GM21723 (cell line): ENCODE data around the gene AURKB.
"Not testable (repeated sequence)": the region's sequence is repeated elsewhere in the genome, so short reads cannot be mapped to it uniquely, and the experiment has no call there.

Experiments used
- ATAC-seq: cut with Tn5 transposase; IDR thresholded peaks from one replicate; pipeline ENCODE4 v1.9.1; 2021; ENCODE audit warnings: mild to moderate bottlenecking, moderate library complexity; ENCODE audit not compliant: unreplicated experiment

Gene AURKB

DNA sequence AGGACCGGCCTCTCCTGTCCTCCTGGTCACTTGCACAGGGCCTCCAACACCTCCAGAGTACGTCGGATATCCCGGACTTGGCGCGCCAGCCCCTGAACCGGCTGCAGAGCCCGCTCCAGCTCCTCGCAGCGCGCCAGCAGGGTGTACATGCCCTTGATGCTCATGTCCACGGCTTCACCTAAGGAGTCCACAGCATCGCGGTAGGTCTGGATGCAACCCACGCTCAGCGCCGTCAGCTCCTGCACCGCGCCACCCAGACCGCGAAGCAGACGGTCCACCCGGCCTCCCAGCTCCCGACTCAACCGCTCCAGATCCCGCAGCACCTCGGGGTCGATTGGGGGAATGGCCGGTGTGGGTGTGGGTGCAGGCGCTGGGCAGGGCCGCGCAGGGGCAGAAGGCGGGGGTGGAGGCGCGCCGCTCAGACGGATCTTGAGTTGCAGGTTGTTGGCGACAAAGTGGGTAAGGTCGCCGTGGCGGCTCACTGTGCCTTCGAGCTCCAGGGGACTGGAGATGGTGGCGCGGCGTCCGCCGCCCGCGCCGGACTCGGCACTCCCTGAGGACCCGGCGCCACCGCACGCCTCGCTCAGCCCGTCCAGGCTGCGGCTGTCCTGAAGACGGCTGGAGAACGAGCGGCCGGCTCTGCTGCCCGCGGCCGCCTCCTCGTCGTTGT is 21.2 kb downstream of the AURKB start:
- peak; percentile 1 for ATAC-seq

DNA sequence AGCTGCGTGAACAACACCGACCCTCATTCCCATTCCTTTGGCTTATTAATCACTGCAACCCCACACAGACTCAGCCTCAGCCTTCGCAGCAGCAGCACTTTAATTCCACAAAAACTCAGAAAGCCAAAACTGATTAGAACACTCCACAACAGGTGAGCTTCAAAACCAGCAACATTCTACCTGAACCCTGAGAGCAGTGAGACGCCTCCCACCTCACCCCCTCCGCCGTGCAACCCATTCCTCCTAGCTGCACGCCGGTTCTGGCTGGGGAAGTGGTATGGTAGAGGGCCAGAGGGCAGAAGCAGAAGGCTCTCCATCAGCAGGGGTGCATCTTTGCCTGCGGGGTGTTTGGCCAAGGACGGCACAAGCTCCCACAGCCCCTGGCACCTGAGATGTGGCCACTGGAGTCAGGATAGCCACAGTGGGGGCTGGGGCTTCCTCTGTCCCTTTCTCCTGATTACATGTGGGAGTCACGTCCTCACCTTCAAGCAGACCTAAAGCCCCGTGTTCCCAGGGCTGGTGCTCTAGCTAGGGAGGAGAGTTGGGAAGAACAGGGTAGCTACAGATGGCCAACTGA is 22.0 kb downstream of the AURKB start:
- ATAC-seq = no peak

DNA sequence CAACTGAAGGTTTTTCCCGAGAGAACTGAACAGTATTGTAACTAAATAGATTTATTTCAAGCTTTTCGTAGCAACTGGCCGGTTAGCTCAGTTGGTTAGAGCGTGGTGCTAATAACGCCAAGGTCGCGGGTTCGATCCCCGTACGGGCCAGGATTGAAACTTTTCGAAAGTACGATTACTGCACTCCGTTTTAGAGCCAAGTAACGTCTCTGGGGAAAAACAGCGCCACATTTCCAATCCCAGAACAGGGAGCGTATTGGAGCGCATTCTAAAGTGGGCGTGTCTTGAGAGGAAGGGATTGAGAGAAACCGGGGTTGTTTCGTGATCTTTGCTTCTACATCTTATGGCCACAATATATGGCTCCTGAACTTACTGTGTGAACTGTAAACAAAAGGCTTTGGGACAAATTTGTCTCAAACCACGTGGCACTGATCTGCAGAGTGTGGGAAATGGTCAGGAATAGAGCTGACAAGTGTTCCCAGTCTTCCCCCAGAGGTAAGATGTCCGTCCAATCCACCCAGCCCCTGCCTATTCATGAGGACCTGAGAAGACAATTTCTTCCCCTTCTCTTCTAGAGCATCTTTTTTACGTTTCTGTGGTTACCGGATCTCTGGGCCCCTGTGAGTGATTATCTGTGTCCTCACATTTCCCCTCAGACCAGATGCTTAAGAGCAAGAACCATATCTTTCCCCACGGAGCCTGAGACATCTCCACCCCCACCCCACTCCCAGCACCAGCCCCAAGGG is 22.7 kb downstream of the AURKB start:
- ATAC-seq = peak; percentile 9

DNA sequence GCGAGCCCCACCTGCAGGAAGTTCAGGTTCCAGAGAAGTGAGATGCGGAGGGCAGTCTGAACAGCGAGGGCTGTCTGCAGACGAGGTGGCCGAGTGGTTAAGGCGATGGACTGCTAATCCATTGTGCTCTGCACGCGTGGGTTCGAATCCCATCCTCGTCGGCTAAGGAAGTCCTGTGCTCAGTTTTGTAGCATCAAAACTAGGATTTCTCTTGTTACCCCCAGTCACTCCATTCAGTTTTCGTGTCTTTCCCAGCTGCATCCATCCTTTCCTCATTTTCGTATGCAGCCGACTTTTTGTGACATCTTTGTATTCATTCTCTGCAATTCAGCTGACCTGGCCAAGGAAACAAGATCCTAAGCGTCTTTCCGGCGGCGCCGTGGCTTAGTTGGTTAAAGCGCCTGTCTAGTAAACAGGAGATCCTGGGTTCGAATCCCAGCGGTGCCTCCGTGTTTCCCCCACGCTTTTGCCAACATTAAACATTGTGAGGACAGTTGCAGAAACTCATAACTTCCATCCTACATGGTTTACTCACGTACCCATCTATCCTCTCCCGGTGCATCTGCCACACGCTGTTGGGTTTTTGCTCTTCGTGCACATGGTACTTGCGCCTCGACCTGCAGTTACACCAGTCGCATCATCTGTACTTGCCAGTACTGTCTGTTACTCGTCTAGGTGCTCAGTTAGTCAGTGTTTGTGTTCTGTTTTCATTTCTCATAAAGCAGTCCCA is 23.4 kb downstream of the AURKB start:
- peak; percentile 36 for ATAC-seq

DNA sequence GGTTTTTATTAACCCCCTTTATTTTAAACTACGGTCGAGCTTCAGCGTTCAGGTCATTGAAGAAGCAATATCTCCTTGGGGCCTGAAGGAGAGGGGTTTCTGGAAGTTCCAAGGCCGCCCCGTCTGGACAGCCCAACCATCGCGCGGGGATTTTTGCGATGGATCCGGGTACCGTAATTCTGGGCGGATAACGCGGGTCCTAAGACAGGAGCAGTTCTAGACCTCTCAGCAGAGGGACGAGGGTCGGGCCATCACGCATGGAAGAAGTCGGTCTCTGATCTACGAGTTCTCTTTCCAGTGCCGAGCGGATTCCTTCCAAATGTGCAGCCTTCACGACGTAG is 24.0 kb downstream of the AURKB start:
- no peak for ATAC-seq

DNA sequence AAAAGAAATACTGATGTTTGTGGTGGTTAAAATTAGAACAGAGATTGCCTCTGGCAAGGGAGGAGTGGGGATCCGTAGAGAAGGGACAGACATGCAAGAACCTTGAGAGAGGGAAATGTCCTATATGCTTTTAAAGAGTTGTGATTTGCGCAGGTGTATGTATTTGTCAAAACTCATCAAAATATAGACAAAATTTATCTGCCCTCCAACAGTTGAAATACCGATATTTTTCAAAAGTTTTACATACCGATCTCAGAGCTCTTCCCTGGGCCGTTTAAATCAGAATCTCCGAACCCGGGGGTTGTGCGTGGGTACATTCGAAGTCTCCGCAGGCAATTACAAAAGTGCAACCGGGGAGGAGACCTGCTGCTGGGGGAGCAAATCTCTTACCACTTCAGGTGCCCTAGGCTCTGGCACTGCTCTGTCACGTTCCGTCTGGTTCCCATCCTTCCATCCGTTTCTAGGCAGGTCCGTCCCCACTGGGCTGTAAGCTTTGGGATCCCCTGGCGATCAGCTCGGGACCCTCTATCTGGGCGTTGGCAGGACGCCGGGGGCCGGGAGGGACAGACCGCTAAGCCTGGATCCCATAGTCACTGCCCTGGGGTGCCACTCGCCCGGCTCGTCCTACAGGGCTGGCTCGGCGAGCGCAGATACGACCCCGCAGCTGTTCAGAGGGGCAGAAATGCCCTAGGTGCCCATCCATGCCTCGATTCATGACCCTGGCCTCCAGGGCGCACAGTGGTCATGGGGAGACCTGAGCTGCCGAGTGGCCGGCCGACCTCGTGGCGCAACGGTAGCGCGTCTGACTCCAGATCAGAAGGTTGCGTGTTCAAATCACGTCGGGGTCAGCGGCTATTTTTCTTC is 24.6 kb downstream of the AURKB start:
- peak; percentile 23 for ATAC-seq

DNA sequence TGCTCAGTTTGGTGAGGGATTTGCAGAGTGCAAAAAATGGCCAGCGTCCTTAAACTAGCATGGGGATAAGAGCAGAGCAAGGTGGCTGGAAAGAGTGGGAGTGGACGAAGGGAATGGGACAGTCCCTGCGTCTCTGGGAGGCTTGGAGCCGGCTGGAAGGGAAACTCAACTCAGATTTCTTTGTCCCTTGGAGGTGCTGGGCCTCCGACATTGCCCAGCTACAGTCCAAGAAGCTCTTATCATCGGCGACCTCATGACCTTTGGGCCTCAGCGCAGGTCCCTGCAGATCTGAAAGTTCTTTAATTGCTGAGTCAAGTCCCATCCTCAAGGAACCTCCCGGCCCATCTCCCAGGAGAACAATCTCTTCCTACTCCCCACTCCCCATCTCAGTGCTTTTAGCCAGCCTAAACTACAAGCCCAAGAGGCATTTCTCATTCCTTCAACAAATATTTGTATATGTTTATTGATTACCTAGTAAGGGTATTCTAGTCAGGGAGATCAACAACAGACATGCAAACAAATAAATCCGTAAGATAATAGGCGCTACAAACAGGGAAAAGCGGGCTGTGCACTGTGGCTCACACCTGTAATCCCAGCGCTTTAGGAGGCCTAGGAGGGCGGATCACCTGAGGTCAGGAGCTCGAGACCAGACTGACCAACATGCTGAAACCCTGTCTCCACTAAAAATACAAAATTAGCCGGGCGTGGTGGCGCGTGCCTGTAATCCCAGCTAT is 33.2 kb downstream of the AURKB start:
- no peak for ATAC-seq

DNA sequence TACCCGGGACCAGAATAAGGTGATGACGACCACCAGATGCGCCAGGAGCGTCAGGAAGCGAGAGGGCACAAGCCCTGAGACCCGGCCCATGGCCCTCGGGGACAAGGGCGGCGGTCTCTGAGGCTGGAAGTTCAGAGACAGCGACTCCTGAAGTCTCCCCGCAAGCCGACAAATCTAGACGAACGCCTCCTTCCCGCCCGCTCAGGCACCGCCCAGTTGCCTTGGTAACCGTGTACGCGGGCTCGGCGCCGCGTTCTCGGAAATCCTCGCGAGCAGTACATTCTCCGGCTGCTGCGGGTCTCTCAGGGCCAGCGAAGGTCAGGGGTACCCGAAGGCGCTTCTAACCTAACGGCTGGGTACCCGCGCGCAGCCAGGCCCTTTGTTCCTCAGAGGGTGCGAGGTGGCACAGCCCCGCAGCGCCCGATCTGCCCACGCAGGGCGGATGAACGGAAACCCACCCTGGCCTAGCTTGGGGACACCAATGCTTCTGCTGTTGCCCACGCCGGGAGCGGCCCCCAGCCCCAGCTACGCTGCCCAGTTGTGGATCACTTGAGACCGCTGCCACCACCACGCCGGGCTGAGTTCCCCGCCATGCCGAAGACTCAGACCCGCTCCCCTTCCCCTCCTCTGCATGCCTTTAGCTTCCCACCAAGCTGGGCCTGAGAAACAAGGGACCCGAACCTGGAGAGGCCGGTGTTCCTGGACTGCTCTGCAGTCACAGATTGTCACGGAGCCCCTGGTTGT is 34.0 kb downstream of the AURKB start, which contains the start of gene TMEM107:
Gene TMEM107 (minus strand): TSS at position 184 of the 744 bp plus-strand sequence. CDS start 94 bp downstream, at position 90.
- ATAC-seq = peak; percentile 55

DNA sequence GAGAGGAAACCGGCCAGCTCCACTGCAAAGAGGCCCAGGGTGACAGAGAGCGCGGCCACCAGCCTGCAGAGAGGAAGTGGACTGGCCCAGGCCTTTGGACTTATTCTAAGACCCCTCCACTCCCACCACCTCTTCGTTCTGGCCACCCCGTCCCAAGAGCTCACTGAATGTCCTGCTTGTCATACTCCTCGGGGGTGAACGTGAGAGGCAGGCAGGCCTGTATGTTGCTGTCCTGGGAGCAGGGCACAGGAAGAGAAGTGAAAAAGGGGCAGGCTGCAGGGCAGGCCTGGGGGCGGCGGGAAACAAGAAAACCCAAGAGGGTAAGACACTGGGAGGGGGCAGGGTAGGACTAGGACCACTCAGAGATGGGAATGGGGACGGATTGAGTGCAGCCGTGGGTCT is 34.6 kb downstream of the AURKB start:
- peak; percentile 7 for ATAC-seq

DNA sequence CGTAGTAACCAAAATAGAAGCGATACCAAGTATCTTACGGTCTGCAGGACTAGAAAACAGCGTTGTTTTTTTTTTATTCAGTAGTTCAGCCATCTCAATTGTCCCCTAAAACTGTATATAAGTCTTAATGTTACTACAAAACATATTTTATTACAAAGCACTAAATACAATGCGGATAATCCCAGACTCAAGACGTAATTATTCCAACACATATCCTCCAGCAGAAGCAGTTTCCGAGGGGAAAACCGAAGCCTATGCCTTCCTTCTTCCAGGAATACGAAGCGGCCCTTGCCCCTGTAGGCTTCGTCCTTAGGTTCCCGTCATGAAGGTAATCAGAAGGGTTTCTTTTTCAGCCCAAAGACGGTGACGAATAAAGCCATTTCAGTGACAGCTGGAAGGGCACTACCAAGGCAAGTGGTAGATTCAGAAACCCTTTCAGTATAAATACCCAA is 36.5 kb downstream of the AURKB start:
- no peak for ATAC-seq

DNA sequence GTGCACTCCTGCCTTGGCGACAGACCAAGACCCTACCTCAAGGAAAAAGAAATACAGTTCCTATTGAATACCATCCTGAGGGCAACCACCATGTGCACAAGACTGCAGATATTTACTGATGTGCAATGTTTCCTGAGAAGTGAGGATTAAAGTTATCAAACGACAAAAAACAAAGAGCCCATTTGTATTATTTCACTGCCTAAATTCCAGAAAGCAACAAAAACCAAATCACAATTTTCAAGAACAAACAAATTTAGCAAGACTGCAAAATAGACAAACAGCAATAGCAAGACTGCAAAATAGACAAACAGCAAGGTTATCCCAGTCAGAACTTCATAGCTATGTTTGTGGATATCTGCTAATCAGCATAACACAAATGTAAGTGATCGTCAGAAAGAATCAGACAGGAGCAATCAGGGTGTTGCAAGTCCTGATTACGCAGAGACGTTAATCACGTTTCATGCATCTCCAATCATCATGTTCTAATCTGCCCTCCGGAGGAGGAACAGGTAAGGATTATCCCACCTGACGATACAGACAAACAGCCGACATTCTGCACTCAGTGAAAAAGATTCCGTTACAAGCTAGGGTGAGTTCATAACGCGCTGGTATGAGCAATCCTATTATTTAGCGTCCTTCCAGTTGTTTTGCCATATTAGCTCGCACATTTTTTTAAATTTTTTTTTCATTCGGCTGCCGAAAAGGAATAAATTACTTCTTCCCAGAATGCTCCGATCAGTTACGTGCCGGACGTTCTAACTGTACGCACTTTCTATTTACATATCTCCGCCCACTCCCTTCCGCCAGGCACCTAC is 37.1 kb downstream of the AURKB start:
- ATAC-seq = peak; percentile 68

DNA sequence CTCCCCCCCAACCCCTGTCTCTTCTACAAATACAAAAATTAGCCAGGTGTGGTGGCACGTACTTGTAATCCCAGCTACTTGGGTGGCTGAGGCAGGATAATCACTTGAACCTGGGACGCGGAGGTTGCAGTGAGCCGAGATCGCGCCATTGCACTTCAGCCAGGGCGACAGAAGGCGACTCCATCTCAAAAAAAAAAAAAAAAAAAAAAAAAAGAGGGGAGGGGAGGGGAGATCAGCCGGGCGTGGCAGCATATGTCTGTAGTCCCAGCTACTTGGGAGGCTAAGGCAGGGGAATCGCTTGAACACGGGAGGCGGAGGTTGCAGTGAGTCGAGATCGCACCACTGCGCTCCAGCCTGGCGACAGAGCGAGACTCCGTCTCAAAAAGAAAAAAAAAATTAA is 40.2 kb downstream of the AURKB start:
- ATAC-seq = not testable (repeated sequence)

DNA sequence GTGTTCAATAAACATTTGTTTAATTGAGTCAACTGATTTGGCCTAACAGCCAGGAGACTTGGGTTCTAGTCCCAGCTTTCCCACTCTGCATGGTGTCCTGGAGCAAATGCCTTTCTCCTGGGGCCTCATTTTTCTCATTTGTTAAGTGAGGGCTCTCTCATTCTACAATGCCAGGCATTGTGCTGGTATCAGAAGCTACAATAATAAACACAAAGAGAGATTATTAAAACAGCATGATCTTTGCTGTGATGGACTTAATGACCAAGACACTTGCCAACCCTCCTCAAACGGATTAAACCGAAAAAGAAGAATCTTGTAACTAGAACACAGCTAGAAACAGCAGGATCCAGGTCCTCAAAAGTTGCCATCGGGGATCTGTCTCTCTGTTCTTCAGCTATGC is 42.8 kb downstream of the AURKB start:
- ATAC-seq = no peak

DNA sequence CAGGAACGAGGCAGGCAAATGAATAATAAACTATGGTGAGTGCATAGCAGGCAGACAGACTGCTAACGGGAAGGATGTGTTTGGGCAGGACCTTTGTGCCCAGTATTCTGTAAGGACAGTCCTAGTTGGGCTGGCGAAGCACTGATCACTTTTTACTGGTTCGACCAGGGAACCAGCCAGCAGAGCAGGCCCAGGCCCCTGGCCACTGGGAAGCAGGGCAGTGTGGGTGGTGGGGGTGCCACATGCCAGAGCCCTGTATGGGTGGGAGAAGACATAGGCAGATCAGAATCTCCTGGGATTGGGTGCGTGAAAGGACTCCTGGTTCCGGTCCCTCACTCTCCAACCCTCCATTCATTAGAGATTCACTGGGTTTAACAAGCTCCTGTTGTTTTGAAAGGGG is 43.6 kb downstream of the AURKB start:
- ATAC-seq = no peak

DNA sequence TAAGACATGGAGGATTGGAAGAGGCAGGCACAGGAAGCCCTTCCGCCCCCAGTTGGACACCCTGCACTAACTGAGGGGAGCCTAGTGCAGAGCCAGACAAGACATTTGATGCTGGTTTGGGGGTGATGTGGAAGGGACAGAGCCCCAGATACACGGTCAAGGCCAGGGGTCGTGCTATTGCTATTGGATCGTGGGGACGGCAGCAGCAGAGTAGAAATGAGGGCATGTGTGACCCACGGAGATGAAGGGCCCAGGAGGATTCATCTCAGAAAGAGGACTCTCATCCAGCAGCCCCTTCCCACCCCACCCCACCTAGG is 45.6 kb downstream of the AURKB start:
- ATAC-seq = no peak

DNA sequence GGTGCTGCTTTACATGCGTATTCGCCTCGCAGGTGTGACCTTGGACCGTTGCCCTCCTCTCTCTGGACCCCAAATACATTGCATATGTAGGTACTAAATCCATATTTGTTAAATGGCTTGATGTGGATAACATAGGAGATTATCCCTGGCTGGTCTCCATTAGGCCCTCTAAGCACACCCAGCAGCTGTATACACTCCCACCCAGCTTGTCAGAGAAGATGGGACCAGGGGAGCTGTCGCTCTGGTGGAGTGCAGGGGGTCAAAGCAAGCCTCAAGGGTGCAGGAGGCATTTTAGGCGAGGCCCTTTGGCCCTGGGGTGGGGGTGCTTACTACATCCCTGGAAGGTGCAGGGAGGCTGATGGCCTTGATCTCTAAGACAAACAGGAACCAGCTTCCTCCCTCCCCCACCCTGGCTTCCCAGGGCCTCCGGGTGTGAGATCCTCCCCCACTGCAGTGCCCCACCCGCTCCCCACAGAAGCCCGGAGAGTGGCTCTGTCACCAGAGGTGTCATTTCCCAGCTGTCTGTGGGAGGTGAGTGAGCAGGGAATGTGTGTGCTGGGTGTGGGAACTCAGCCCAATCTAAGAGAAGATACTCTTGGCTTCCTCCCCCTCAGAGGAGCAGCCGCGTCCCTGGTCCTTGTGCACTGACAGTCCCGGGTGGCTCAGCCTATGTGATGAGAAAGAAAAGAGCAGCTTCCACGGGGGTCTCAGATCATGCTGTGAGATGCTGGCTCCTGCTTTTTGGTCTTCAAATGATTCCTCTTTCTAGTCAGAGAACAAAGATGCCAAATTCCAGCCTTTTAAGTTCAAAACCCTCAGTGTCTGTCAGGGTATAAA is 46.2 kb downstream of the AURKB start:
- ATAC-seq = no peak
